Myocyte (in vitro differentiated cells): ENCODE results near the gene KLHL22. TPM values are rescaled to one million over a fixed set of nuclear protein-coding genes. Genes with fewer than 3 reads are reported as not detected.
A peak's percentile ranks its signal among the peaks of the same experiment; 100 is the strongest.
"Not testable (repeated sequence)": the region's sequence is repeated elsewhere in the genome, so short reads cannot be mapped to it uniquely, and the experiment has no call there.

ENCODE experiments used
- DNase-seq: peaks from one replicate; pipeline ENCODE4 v3.0.0-alpha.2; 2012; ENCODE audit warnings: low read depth
- polyA plus RNA-seq: library from polyadenylated mRNA; unstranded; fragments of >200 nt; gene quantifications from one replicate; pipeline ENCODE4 v1.2.1, GENCODE V29; 2012; ENCODE audit warnings: missing spikeins
- total RNA-seq: library from RNA; depleted of rRNA; stranded (reverse); fragments of >200 nt; gene quantifications from 2 replicates; pipeline ENCODE4 v1.2.3, GENCODE V29; 2014

The KLHL22 gene
- 31.5 and 46.3 TPM in 2 replicates for total RNA-seq
- polyA plus RNA-seq: 24.3 TPM

DNA sequence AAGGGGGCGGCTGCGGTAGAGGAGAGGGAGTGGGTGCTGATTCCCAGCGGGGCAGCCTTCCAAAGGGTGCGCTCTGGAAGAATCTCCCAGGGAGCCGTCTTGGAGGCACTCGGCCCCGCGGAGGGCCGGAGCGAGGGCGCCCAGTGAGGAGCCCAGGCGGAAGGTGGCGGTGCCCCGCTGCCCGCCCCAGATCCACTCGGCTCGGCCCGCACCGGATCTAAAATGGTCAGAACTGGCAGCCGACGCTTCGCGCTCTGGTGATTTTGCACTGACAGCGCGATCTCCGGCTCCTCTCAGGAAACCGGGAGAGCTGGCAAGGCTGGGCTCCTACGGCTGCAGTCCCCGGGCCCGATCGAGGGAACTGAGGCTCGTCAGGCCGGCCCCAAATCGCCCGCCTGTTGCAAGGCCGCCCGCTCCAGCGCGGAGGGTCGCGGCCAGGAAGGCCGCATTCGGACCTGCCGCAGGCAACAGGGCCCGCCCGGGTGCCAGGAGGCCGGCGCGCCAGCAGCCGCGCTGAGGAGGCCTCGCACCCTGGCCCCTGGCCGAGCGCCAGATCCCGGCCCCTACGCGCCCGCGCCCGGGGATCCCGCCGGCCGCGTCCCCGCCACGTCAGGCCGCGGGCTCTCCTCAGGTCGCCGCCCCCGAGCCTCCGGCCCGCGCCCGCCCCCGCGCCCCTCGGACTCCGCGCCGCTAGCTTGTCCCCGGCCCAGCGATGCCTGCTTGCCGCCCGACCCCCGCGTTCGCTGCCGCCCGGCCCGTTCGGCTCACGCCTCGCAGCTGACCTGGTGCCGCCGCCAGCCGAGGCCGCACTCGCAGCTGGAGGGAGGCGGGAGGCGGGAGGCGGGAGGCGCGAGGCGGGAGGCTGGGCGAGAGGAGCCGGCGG lies at the start of gene KLHL22:
Gene KLHL22, minus strand, starts transcription at position 818 of the 883 bp plus-strand sequence. CDS start 6,584 bp downstream, outside the sequence.
- DNase-seq: peak; percentile 44

DNA sequence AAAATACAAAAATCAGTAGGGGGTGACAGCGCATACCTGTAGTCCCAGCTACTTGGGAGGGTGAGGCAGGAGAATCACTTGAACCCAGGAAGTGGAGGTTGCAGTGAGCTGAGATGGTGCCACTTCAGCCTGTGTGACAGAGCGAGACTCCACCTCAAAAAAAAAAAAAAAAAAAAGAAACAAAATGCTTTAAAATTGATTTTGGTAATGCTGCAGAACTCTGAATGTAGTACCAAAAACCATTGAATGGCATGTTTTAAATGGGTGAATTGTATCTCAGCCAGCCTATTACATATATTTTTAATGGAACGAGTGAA lies 49.7 kb upstream of the KLHL22 start:
- DNase-seq: not testable (repeated sequence)

- no peak for DNase-seq
These were observed 47.1 kb upstream of the KLHL22 start for GRCh38 chr22:20542736-20543135.

DNA sequence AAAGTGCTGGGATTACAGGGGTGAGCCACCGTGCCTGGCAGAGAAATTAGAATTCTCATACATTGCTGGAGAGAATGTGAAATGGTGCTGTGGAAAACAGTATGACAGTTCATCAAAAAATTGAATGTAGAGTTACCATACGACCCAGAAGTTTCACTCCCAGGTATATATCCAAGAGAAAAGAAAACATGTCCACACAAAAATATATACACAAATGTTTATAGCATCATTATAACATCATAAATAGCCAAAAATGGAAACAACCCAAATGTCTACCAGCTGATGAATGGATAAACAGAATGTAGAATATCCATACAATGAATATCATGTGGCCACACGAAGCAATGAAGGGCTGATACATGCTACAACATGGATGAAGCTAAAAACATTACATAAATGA lies 46.5 kb upstream of the KLHL22 start:
- no peak for DNase-seq

- DNase-seq: not testable (repeated sequence)
These were observed 43.3 kb upstream of the KLHL22 start for GRCh38 chr22:20538875-20539274.

GRCh38 chr22:20537983-20538382 lies 42.4 kb upstream of the KLHL22 start:
- no peak for DNase-seq

GRCh38 chr22:20537325-20537756 lies 41.7 kb upstream of the KLHL22 start:
- no peak for DNase-seq

GRCh38 chr22:20536590-20537324 lies 41.2 kb upstream of the KLHL22 start:
- DNase-seq: no peak

- no peak for DNase-seq
These were observed 38.3 kb upstream of the KLHL22 start for GRCh38 chr22:20533879-20534265.

GRCh38 chr22:20533095-20533878 lies 37.7 kb upstream of the KLHL22 start:
- DNase-seq: no peak

DNA sequence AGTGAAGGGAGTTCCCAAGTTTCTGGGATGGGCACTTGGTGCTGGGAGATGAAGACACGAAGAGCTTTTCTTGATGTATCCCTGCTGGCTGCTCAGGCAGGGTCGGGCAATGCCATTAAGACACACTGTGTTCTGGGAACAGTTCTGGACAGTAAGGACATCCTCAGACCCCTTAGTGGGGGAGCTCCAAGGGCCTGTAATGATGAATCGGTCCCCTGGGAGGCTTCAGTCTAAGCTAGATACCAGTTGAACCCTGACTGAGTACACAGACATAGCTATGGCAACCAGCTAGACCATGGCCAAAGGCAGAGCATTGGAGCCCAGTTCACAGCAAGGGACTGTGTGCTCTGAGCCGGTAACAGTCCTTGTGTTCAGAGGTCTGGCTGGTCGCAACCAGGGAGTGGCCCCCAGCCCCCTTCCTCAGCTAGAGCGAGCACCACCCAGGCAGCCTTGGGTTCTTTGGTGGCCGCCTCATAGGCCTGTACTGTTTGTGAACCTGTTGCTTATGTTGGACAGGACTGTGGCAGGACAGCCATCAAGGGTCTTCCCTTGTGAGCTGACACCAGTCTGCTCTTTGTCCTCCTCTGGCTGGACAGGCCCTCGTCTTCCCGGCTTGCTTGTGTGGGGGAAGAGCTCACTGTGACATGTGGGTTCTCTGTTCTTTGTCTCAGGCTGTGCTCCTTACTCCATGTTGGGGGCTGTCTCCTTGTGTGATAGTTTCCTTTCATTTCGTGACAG lies 36.8 kb upstream of the KLHL22 start:
- no peak for DNase-seq

- peak; percentile 93 for DNase-seq
These were observed 36.0 kb upstream of the KLHL22 start for GRCh38 chr22:20531404-20532201.

DNA sequence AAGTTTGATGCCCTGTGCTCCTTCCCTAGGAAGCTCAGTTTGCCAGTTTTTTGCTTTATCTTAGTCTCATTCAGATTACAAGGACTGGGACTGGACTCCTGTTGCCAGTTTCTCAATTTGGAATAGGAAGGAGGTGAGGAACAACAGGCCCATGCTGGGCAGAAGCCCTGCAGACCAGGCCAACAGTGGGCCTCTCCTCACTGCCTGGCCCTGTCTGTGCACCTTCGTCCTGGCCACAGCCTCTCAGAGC lies 35.5 kb upstream of the KLHL22 start:
- DNase-seq: no peak

GRCh38 chr22:20530368-20531153 lies 35.0 kb upstream of the KLHL22 start:
- DNase-seq: peak; percentile 85

DNA sequence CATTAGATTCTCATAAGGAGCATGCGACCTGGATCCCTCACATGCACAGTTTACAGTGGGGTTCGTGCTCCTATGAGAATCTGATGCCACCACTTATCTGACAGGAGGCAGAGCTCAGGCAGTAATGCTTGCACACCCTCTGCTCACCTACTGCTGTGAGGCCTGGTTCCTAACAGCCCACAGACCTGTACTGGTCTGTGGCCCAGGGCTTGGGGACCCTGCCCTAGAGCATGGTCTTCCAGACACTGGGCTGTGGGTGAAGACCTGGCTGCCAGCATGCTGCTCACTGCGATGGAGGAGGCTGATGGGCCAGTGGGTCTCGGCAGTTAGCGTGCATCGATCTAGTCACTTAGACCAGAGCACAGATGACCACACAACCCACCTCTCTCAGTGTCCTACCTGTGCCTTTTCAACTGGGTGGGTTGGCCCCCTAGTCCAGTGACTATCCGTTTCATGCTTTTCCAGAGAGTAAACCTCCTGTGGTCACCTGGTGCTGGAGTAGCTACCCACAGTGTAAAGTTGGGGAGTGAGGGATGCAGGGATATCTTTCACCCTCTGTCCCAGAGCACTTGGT lies 32.9 kb upstream of the KLHL22 start:
- DNase-seq: no peak

- DNase-seq: peak; percentile 47
These were observed 31.2 kb upstream of the KLHL22 start for GRCh38 chr22:20526628-20527355.

GRCh38 chr22:20526305-20526627 lies 30.7 kb upstream of the KLHL22 start:
- DNase-seq: no peak

DNA sequence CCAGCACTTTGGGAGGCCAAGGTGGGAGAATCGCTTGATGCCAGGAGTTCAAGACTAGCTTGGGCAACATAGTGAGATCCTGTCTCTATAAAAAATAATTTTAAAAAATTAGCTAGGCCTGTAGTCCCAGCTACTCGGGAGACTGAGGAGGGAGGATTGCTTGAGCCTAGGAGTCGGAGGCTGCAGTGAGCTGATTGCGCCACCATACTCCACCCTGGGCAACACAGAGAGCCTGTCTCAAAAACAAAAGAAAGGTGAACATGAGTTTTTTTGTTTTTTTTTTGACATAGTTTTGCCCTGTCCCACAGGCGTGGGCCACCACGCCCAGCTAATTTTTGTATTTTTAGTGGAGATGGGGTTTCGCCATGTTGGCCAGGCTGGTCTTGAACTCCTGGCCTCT lies 29.5 kb upstream of the KLHL22 start:
- DNase-seq: no peak

DNA sequence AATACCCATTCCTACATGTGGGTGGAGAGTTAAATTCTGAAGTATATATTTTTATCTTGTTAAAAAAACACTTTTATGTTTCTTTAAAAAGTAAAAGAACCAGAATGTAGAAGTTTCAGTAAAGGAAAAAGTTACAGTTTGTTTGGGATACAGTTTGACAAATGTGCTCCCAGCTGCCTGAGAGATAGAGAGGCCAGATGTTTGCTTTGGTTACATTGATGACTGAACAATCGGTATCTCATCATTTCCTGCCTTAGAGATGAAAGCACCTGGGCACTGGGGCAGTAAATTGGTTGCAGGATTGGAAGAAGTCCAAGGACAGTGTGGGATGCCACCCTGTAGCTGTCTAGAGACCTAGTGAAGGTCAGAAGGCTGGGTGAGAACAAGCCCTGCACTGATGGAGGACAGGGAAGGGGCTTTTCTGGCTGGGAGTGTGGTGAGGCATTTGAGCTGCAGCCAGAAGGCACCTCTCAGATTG lies 28.4 kb upstream of the KLHL22 start:
- no peak for DNase-seq
